ENCODE results near the gene JUP.
"Not testable (repeated sequence)": the region's sequence is repeated elsewhere in the genome, so short reads cannot be mapped to it uniquely, and the experiment has no call there.

JUP gene

DNA sequence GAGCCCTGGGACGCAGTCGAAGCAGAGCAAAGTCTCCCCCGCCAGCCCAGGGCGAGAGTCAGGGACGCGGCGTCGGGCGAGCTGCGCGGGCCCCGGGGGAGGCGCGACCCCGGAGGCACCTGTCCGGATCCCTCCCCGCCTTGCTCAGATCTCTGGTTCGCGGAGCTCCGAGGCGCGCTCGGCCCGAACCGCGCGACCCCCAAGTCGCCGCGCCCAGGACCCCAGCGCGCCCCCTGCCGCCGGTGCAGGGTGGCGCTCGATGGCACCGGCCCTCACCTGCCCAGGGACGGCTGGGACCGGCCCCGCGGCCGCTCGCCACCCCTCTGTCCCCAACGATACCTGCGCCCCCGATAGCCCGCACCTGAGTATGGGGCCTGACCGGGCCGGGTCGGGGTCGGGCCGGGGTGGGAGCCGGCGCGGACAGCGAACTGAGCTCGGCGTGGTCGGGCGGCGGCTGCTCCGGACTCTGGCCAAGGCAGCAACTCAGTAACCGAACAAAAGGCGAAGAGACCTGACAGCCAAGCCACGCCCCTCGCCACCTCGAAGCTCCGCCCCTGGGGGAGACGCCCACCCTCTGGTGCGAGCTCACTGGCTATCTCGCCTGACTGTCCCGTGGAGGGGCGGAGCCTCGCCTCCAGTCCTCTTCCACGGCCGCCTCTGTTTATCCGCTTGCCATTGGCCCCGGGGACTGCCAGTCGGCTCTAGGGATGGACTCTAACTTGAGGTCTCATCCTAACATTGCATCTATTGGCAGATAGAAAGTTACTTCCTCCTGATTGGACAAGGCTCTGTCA lies at the start of gene JUP:
Gene JUP, minus strand, starts transcription at position 485 of the 794 bp plus-strand sequence. CDS start 14,857 bp downstream, outside the sequence.
- peak; percentile 100 for DNase-seq

DNA sequence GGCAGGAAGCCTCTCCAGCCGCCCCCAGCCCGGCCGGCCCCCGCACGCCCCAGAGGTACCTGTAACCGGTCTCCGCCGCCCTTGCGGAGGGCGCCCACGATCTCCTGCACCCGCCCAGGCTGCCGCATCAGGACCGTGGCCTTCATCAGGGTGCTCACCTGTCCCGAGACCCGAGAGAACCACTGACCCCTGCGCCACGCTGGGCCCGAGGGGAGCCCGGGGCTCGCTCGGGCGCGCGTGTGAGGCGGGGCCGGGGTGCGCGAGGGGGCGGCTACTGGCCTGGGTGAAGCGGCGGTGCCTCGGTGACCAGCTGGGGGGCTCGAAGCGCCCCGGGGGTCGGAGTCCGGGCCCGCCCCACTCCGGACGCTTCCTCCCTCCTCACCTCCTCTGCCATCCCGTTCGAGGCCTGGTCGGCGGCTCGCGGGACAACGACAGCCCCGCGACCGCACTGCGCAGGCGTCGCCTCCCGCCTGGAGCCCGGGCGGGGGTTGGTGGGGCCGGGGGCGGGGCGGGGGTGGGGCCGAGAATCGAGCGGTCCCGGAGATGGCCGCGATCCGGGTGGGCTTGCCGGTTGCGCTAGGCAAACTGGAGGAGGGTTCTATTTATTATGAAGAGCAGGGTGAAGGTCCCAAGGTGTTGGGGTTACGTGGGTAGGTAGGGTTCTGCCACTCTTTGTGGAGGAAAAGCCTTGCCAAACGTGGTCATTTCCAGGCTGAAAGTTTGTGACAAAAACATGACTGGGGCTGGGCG lies 49.5 kb upstream of the JUP start, which contains the start of gene NT5C3B:
Gene NT5C3B, minus strand, starts transcription at position 433 of the 750 bp plus-strand sequence. Its CDS starts 39 bp downstream, at position 394.
- DNase-seq: peak; percentile 66

GRCh38 chr17:41835214-41835799 lies 48.8 kb upstream of the JUP start:
- peak; percentile 43 for DNase-seq

DNA sequence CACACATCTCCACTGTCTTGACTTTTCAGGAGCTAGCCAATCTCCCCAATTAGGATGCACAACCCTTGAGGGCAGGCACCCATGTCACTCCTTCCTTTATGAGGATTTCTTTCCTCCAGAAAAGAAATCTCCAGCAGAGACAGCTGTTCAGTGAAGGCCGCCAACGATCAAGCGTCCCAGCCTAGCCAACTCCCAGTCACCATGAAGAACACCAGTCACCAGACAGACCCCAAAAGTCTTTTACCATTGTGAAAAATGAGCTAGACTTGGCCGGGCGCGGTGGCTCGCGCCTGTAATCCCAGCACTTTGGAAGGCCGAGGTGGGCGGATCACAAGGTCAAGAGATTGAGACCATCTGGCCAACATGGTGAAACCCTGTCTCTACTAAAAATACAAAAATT lies 43.5 kb upstream of the JUP start:
- not testable (repeated sequence) for DNase-seq

GRCh38 chr17:41825175-41825845 lies 38.8 kb upstream of the JUP start:
- no peak for DNase-seq

DNA sequence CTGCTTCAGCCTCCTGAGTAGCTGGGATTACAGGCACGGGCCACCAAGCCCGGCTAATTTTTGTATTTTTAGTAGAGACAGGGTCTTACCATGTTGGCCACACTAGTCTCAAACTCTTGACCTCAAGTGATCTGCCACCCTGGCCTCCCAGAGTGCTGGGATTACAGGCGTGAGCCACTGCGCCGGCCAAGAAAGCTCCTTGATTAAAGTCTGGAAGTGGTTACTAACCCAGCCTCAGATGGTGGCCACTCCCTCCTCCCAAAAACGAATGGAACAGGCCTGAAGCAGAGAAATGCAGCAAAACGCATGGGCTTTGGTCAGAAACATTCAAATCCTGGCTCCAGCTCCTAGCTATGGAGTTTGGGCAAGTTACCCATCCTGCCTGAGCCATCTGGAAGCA lies 37.6 kb upstream of the JUP start:
- no peak for DNase-seq

DNA sequence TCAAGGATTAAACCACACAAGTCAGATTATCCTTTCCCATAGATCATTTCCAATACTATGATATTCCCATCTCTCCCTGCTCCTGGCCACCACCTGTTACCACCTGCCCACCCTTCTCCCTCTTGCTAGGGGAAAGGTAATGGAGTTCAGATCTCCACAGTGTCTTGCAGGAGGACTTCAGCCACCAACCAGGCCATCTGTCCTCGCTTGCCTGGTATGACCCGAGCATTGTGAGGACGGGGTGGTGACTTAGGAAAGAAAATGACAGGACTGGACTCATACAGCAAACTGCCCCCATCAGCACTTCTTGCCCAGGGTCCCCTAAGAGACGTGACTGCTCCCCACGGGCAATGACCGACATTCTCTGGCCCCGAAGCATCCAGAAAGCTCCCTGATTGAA lies 37.1 kb upstream of the JUP start:
- DNase-seq: no peak

DNA sequence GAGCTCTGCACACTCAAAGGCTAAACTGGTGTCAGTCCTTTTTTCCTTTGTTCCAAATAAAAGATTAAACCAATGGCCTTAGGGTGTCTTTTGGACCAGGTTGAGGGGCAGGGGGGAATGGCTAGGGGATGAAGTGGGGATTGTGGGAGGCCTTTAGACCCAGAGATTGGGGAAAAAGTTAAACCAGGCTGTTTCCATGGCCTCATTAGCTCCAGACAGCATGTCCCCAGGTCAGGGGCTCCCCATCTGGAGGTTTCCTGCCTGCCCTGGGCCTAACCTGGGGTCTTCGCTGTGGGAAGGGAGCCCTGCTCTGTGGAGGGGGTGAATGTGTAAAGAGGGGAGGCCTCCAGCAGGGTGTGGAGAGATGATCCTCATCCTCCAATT lies 36.6 kb upstream of the JUP start:
- DNase-seq: no peak

DNA sequence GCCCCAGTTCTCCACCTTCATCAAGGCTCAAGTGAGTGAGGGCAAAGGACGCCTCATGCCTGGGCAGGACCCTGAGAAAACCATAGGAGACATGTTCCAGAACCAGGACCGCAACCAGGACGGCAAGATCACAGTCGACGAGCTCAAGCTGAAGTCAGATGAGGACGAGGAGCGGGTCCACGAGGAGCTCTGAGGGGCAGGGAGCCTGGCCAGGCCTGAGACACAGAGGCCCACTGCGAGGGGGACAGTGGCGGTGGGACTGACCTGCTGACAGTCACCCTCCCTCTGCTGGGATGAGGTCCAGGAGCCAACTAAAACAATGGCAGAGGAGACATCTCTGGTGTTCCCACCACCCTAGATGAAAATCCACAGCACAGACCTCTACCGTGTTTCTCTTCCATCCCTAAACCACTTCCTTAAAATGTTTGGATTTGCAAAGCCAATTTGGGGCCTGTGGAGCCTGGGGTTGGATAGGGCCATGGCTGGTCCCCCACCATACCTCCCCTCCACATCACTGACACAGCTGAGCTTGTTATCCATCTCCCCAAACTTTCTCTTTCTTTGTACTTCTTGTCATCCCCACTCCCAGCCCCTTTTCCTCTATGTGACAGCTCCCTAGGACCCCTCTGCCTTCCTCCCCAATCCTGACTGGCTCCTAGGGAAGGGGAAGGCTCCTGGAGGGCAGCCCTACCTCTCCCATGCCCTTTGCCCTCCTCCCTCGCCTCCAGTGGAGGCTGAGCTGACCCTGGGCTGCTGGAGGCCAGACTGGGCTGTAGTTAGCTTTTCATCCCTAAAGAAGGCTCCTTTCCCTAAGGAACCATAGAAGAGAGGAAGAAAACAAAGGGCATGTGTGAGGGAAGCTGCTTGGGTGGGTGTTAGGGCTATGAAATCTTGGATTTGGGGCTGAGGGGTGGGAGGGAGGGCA lies 36.0 kb upstream of the JUP start:
- no peak for DNase-seq

DNA sequence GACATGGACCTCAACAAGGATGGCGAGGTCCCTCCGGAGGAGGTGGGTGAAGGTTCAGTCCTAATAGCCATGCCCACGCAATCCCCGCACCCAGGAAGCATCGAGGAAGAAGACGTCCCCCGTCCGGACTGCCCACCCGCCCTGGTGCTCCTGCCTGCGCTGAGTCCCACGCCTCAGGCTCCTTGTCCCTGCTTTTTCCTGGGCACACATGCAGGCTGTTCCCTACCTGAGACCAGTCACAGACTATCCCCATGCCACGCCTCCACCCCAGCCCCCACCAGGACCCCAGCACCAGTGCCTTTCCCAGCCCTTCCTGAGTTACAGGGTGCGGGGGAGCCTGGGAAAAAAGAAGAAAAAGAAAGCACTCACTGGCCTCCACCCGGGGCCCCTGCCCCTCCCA lies 35.3 kb upstream of the JUP start:
- DNase-seq: no peak

DNA sequence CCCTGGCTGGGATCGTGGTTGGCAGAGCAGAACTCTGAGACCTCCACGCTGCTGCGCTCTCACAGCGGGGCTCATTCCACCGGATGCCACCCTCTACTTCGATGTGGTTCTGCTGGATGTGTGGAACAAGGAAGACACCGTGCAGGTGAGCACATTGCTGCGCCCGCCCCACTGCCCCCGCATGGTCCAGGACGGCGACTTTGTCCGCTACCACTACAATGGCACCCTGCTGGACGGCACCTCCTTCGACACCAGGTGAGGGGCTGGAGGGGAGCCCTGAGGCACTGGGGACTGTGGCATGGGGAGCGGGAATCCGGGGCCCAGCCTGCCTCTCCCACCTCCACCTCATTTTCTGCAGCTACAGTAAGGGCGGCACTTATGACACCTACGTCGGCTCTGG lies 31.5 kb upstream of the JUP start:
- no peak for DNase-seq

- DNase-seq: no peak
These were observed 30.3 kb upstream of the JUP start for GRCh38 chr17:41816637-41817320.

DNA sequence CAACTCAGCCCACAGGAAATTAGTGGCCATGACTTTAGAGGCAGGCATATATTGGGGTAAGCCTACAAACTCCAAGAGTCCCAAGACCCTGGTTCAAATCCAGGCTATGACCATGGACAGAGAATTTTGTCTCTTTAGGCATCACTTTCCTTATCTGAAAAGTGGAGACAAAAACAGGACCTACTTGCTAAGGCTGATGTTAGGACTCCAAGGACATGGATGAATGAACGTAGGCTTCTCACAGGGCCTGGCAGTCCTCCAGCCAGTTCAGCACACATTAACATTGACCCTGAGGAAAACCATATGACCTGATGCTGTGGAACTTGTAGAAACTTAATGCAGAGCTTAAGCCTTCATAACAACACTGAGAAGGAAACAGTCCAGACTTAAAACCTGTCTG lies 27.7 kb upstream of the JUP start:
- no peak for DNase-seq

DNA sequence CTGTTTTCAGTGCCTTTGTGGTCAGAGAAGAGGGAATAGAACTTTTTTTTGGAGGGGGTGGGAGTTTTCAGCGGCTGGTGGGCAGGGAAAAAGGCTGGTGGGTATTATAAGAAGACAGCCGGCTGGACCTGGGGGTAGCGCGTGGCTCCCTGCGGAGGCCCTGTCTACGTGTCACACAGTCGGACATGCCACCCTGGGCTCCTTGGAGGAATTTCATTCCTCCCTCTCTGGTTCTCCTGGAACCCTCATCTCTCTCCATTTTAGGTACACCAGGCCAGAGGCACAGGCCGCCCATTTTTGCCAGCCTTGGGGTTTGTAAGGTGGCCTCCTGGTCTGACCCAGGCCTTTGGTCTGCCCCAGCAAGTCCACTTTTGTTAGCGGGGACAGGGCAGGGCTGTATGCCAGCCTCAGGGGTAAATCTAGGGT lies 27.2 kb upstream of the JUP start:
- no peak for DNase-seq

DNA sequence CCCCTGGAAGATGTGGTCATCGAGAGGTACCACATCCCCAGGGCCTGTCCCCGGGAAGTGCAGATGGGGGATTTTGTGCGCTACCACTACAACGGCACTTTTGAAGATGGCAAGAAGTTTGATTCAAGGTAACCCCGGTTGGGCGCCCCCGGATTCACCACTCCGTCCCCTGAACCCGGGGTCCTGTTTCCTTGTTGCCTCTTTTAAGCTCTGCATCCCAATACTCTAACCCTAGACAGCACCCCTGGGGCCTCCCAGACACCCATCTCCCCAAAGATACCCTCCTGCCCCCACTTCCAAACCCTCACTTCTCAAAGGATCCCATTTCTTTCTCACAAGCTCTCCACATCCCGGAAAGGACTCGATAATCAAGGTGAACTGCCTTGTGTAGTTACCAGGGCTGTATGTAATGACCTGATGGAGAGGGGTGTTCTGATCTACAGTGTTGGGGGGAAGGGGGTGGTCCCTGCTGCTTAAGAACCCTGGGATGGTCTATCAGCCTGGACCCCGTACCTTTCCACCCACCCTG lies 26.7 kb upstream of the JUP start:
- DNase-seq: peak; percentile 27

GRCh38 chr17:41812381-41813151 lies 26.1 kb upstream of the JUP start, which contains the start of gene FKBP10:
FKBP10 (plus strand) TSS chr17:41813004; CDS start chr17:41813035, 31 bp downstream.
- peak; percentile 92 for DNase-seq

DNA sequence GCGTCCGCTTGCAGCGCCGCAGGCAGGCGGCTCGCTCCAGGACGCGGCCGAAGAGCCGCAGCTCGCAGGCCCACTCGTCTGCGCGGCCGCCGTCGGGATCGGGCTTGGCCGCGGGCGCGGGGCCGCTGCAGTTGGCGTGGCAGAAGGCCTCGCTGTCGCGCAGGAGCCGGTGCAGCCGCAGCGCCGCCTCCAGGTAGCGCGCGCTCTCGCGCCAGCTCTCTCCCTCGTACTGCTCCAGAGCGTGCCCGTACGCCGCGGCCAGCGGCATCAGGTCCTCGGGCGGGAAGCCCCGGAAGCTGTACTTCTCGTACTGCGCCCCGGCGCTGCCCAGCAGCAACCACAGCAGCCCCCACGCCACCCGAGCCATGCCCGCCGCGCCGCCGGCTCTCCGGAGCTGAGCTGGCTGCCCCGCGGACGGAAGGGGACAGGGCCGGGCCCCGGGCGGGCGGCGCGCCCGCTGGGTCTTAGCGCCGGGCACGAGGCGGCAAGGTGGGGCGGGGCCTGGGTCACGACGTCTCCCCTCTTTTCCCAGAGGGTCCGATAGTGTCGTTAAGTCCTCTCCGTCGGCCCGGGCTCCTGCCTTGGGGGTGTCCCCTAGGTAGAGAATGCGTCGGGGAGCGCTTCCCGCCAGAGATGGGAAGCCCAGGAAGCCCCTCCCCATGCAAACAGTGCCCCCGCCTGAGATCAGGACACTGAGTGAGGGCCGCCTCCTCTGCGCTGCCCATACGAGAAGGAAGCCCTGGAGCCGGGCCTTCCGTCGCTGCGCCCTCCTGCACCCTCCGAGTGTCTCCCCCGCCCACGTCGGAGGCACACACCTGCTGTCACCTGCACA lies 25.3 kb upstream of the JUP start, which contains the start of gene P3H4:
Gene P3H4, minus strand, starts transcription at position 401 of the 832 bp plus-strand sequence. Its CDS starts 34 bp downstream, at position 367.
- DNase-seq: peak; percentile 89

GRCh38 chr17:41810659-41811548 lies 24.4 kb upstream of the JUP start:
- no peak for DNase-seq
